GM21786 (cell line): ENCODE measurements around the gene TNS4.

Source experiments
- ATAC-seq: cut with Tn5 transposase; IDR thresholded peaks from one replicate; pipeline ENCODE4 v1.9.1; 2021; ENCODE audit not compliant: unreplicated experiment

TNS4 gene

GRCh38 chr17:40517286-40517662, 15.9 kb upstream of the TNS4 start:
- no peak for ATAC-seq

- no peak for ATAC-seq
Measured at GRCh38 chr17:40516581-40517285, 15.3 kb upstream of the TNS4 start.

DNA sequence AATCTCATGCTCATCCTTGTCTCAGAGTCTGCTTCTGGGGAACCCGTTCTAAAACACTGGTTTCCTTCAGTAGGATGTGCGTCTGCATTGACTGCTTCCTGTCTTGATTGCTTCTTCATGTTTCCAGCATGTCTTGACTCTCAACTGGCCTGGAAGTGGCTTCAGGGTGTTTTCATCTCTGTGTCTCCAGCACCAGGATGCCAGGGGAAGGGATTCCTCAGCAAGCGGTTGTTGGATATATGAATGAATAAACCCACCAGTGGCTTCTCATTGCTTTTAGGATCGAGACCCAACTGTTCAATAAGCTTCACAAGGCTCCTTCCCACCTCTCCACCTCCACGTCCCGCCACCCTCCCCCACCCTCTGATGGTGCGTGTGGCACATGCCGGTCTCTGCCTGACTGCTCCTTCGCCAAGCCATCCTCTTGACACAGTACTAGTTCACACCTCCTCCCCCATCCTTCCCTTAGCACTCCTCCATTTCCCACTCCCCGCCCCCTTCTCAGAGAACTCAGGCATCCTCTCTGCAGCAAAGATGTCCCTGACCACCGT, 14.1 kb upstream of the TNS4 start:
- no peak for ATAC-seq

GRCh38 chr17:40515011-40515410, 13.6 kb upstream of the TNS4 start:
- ATAC-seq, result no peak

DNA sequence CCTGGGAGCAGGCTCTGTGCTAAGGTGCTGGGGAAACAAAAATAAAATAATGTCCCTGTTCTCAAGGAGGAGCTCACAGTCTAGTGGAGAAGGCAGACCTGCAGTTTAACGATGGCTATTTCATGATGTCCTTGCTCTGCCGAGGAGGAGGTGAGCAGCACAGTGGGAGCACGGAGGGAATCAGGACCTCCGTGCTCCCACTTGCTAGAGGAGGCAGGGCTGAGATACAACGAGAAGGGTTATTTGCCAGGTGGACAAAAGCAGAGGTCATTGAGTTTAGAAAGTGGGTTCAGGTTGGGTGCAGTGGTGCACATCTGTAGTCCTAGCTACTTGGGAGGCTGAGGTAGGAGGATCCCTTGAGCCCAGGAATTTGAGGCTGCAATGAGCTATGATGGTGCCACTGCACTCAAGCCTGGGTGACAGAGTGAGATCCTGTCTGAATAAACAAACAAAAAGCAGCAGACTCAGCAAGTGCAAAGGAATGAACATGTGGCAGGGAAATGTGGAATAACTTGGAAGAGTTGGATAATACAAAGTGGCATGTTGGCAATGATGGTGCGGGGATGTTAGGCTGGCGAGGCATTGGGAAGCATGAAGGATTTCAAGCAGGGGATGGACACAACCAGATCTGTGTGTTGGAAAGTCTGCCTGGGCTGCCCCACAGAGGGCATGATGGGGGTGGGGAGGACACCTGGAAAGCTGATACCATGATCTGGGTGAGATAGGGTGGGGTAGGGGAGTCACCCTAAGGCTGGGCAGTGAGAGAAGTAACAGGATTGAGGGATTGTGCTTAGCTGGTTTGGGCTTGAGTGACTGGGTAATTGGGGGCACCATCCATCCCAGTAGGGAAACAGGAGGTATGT, 12.8 kb upstream of the TNS4 start:
- ATAC-seq, result no peak

- ATAC-seq, result no peak
Measured at GRCh38 chr17:40511667-40512220, 10.3 kb upstream of the TNS4 start.

DNA sequence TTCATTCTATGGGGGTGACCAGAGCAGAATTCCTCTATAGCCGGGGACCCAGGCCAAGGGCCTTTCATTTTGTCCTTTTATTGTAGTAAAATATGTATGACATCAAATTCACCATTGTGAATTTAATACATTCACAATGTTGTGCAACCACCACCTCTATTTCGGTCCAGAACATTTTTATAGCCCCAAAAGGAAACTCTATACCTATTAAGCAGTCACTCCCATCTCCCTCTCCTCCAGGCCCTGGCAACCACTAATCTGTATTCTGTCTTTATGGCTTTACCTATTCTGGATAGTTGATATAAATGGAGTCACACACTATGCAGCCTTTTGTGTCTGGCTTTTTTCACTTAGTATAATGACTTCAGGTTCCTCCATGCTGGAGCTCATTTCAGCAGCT, 9.7 kb upstream of the TNS4 start:
- ATAC-seq, result no peak

- no peak for ATAC-seq
Measured at GRCh38 chr17:40510328-40510648, 8.9 kb upstream of the TNS4 start.

DNA sequence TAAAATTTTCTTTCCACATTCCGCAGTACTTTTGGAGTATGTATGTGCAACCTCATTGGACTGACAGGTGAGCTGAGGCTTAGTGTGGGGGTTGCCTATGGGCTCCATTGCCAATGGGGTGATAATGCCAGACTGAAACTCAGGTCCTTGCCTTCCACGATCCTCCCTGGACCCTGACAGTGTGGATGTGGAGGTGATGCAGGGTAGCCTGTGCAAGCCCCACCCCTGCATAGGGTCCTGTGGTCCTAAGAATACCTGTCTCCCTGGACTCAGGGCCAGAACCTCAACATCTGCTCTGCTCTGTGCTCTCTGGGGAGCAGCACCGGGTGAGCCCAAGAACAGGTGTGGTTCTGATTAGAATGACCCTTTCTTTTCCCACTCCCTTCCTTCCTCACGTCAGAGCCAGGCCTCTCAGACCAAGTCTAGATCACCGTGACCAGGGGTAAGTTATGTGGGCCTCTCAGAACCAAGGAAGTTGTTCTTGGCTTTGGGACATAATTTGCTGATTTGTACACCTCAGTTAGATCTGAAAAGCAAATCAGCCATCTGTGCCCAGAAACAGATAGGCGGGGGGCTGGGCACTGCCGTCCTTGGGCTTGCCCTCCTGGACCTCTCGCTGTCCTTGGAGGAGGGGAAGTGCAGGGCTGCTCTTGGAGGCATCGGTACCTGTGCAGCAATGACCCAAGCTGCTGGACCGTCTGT, 8.4 kb upstream of the TNS4 start:
- ATAC-seq, result no peak

- no peak for ATAC-seq
Measured at GRCh38 chr17:40506786-40507185, 5.4 kb upstream of the TNS4 start.

- ATAC-seq, result no peak
Measured at GRCh38 chr17:40503154-40503553, 1.7 kb upstream of the TNS4 start.

DNA sequence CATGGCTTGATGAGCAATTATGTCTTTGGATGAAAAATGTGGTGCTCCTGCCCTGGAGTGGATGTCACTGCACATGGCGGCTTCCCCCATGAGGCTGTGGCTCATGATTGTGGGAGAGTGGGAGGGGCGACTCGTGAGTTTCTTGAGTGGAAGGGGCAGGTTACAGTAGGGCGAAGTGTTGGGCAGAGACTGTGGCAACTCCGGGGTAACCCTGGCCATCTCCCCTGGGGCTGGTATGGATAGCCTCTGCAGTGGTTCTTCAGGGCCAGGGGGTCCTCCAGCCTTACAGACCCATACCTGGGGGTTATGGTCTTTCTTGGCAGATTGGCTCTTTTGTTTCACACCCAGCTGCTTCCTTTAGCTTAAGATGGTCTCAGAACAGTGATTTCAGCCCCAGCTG, 1.3 kb upstream of the TNS4 start:
- no peak for ATAC-seq

- no peak for ATAC-seq
Measured at GRCh38 chr17:40500709-40501108, 714 bp downstream of the TNS4 start.

DNA sequence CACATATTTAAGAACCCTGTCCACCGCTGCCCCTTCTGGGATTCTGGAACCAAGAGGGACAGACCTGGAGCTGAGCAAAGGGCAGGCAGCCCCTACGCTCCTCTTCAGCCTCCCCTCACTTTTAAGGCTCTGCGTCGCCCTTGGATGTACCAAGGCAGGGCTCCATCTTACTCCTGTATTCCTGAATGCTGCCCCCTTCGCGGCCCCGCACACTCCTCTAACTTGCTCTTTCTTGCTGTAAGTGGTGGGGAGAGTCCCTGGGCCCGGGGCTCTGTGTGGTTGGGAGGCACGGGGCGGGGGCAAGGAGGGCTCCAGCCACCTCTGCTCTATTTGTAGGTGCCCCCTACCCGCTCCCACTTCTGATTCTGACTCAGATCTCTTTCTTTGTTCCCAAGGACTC, 1.2 kb downstream of the TNS4 start:
- ATAC-seq, result no peak

DNA sequence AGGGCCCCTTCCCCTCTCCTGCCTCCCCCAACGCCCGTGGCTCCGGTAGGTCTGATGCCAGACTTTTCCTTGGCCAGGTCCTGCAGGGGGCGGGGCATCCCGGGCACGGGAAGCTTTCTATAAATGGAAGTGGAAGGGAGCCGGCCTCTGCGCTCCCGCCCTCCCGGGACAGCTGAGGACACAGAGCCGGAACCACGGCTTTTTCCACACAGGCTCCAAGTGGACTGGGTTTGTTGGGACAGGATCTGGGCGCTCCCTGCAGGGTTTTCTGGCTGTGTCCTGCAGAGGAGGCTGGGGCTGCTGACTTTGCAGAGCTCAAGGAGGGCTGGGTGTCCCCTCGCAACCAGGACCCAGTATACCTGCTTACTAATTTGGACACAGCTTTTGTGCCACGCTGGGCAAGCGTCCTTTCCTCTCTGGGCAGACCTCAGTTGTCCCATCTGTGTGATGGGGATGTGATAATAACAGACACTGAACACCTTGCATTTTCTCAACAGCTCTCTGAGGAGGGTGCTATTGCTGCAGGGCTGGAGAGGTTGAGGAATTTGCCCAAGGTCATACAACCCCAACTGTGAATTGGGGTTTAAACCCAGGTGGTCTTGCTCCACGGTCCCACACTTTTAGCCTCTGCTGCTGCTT, 1.8 kb downstream of the TNS4 start:
- no peak for ATAC-seq

GRCh38 chr17:40498281-40499084, 2.9 kb downstream of the TNS4 start:
- no peak for ATAC-seq

DNA sequence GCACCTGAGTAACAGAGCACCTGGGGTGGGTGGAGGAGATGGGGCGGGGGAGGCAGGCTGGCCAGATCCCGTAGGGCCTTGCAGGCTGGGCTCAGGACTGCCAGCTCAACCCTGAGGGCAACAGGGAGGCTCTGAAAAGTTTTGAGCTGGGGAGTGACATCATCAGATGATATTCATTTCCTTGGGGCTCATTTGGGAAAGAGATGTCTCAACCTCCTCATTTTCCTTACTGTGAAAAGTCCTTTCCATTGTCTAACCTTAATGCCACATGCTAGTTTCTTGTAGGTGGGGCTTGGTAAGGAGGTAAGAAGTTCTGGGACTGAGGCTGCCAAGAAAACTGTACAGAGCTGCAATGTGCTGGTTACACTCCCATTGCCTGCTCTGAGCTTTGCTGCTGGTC, 3.7 kb downstream of the TNS4 start:
- ATAC-seq, result no peak

DNA sequence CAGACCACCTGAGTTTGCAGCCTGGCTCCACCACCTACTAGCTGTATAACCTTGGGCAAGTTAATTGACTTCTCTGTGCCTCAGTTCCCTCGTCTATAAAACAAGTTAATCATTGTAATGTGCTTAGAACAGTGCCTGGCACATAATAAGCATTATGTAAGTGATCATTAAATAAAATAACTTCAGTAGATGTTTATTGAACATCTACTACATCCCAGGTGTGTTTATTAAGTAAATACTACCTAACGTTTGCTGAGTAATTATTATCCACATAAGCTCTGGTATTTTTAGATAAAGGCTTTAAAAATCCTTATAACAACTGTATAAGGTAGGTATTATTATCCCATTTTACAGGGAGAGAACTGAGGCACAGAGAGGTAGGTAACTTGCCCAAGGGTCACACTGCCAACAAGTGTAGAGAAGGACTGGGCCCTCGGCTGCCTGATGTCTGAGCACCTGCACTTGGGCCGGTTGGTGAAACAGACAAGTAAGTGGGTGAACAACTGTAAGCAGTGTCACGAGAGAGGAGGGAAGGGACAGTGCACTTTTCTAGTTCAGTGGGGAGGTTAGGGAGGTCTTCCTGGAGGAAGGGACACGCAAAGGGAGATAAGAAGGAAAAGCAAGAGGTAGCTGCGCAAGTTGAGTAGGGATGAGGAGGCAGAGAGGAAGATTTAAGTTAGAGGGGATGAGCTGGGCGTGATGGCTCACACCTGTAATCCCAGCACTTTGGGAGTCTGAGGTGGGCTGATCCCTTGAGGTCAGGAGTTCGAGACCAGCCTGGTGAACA, 4.6 kb downstream of the TNS4 start:
- ATAC-seq, result no peak

GRCh38 chr17:40496170-40496569, 5.3 kb downstream of the TNS4 start:
- ATAC-seq, result no peak
